HG03175 (cell line): ENCODE data around the gene BCAP31.
"Not testable (repeated sequence)": the region's sequence is repeated elsewhere in the genome, so short reads cannot be mapped to it uniquely, and the experiment has no call there.

ENCODE experiments used
- ATAC-seq: cut with Tn5 transposase; IDR thresholded peaks from one replicate; pipeline ENCODE4 v1.9.1; 2021; ENCODE audit warnings: mild to moderate bottlenecking, moderate library complexity; ENCODE audit not compliant: unreplicated experiment

The BCAP31 gene

DNA sequence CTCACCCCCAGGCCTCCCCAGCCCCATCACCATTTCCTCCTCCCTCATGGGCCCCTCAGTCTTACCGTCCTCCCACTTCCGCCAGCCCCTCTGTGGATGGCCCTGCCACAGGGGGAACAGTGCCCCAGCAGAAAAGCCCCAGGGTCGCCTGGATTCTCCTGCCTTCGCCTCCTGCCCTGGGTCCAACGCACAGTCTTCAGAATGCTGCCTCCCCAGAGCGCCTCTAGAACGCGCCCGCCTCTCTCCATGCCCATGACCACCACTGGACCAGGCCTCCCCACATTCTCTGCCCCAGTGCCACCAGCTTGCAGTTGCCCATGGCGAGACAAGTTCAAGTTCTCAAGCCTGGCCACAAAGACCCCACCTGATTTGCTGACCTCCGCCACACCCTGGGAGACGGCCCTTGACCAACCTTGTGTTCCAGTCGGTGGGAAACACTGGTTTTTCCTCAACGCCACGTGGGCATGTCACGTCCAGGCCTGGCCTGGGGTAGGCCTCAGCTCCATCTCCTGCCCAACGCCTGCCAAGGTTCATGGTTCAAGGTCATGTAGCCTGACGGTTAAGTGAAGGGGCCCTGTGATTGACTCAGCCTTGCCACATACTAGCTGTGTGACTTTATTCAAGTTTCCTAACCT lies 39.2 kb upstream of the BCAP31 start:
- ATAC-seq, result no peak

DNA sequence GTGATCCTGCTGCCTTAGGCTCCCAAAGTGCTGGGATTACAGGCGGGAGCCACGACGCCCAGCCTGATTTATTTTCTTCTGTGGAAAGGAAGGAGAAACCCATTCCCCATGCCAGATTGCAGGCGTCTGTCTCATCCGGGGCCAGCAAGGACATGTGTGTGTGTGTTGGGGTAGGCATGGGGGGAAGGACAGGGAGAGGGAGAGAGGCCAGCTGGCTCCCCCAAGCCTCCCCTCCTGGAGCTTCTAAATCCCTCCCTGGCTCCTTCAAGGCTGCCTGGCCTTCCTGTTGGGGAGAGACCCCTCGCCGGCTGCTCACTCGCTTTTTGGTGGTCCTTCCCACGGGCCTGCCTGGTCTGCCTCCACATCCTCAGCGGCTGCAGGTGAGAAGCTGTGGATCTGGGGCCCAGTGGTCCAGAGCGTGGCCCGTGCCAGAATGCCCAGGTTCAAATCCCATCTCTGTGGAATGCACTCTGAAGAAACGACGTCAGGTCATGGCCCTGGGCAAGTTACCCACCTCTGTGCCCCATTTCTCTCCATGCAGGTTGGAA lies 38.5 kb upstream of the BCAP31 start:
- ATAC-seq, result no peak

DNA sequence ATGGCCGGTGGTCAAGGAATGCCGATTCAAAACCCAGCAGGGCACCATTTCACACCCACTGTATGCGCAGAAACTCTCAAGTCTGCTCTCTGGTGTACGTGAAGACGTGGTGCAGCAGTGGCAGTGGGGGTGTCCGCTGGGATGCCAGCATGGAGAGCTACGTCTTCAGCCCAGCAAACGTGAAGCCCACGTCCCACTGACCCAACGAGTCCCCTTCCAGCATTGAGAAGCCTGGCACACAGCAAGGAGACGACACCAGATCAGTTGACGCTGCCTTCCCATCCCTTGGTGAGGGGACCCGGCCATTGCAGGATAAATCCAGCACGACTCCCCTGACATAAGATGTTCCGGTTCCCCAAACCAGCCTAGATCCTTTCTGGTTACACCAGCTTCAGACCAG lies 37.7 kb upstream of the BCAP31 start:
- no peak for ATAC-seq

DNA sequence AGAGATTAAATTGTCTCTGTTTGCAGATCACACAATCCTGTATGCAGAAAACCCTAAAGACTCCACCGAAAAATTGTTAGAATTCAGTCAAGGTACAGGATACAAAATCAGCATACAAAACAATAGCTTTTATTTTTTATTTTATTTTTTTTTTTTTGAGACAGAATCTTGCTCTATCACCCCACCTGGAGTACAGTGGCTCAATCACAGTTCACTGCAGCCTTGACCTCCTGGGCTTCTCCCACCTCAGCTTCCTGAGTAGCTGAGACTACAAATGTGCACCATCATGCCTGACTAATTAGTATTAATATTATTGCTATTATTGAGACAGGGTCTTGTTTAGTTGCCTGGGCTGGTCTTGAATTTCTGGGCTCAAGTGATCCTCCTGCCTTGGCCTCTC lies 30.9 kb upstream of the BCAP31 start:
- no peak for ATAC-seq

DNA sequence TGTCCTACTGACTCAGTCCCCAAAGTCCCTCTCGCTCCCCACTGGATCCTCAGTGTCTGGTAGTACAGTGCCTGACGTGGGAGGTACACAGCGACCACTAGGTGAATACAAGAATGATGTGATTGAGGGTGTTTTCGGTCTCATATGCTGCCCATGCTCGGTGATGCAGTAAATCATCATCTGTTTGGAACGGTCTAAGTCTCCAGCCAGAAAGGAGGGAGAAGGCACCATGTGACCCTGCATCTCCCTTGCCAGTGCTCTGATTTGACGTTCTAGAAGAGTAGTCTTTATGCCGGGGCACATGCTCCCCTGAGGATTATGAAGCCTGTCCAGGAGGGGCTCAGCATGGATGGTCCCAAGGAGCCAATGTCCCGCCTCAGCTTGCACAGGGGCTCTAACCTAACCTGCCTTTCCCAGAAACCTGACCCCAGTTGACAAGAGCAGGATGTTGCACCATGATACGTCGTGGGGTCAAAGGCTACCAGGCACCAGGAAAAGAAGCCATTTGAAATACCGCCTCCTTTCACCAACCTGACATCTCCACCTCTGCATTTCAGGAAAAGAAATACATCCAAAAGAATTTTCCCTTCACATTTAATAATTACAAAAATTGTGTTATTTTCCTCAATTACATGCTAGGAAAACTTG lies 26.1 kb upstream of the BCAP31 start:
- ATAC-seq, result no peak

DNA sequence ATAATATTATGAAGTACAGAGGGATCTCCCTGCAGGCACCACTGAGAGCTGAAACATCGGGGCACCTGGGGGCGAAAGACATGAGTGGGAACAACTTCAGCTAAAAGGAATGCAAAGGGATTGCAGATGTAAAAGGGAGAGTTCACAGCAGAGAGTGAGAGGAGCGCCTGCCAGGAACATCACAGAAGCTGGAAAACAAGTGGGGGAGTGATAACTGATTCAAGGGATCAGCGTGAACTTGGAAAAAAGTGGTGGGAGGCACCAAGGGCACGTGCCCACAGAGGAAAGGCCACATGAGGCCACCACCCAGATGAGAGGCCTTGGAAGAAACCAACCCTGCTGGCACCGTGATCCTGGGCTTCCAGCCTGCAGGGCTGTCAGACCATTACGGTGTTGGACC lies 24.8 kb upstream of the BCAP31 start:
- ATAC-seq, result not testable (repeated sequence)

DNA sequence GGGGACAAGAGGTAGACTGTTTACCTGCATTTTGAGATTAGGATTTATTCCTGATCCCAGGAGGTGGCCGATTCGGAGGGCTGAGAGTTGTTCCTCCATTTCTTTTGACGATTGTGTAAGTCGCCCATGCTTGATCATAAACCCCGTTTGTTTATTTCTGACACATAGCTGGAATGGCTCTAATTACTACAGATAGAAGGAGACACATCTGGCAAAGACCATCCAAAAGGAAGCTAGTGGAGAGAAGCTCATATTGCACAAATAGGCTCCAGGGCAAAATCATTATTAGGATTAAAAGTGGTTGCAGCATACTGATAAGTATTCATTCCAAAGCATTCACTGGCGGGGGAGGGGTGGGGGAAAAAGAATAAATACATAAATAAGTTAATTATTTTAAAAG lies 22.8 kb upstream of the BCAP31 start:
- not testable (repeated sequence) for ATAC-seq

DNA sequence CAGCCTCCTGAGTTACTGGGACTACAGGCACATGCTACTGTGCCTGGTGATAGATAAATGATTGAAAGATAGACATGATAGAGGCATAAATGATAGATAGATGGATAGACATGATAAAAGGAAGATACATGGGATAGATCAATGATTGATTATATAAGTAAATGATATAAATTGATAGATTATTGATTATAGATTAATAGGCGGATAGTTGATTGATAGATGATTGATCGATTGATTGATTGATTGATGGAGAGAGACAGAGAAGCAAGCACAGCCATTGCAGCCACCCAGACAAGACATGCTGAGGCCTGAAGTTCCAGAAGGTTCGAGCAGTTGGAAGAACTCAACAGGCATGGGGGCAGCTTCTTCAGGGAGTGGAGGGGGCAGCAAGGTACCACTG lies 22.2 kb upstream of the BCAP31 start:
- ATAC-seq, result no peak

DNA sequence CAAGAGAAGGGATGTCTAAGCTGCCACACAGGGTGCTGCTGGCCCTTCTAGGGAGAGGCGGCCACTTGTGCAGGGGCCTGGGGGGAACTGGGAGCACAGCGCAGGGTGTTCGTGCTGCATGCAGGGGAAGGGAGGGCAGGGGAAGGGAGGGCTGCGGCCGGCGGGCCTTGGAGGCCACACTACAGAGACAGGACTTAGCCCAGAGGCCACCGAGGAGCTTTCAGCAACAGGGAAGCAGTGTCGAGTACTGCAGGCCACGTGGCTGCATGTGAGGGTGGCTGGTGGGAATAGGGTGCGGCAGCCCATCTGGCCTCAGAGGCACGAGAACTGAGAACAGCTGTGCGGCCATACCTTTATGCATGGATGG lies 20.9 kb upstream of the BCAP31 start:
- ATAC-seq, result not testable (repeated sequence)

DNA sequence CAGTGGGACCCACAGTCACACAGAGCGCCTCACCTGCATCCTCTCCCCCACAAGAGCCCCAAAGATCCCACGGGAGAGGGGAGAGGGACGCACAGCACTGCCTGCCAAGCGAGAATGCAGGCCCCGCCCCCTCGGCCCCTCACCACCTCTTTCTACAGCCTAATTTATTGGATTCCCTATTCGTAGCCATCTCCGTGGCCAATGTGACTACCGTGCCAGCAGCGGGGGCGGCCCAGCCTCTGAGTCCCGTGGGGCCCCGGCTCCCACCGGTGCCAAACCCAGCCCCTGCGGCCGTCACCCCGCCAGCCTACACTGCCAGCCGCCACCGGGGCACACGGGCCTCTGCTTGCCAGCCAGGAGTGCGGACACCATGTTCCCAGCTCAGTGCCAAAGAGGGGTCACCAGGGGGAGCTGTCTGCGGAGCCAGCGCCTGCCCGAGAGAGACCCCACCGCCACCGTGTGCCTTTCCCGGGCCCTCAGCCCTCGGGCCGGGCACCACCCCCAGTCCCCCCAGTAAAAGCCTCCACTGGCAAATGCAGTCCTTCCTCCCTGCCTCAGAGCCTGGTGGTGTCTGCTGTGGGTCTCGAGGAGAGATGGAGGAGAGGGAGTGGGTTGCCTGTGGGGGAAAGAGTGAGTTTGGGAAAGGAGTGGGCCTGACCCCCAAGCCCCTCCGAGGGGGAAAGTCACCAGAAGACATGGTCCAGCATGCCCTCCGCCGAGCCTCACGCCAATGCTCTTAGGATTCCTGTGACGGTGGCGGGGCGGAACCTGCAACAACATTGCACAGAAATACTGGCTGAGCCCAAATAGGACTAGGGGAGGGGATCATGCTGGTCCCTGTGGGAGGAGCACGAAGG lies 20.3 kb upstream of the BCAP31 start:
- no peak for ATAC-seq

DNA sequence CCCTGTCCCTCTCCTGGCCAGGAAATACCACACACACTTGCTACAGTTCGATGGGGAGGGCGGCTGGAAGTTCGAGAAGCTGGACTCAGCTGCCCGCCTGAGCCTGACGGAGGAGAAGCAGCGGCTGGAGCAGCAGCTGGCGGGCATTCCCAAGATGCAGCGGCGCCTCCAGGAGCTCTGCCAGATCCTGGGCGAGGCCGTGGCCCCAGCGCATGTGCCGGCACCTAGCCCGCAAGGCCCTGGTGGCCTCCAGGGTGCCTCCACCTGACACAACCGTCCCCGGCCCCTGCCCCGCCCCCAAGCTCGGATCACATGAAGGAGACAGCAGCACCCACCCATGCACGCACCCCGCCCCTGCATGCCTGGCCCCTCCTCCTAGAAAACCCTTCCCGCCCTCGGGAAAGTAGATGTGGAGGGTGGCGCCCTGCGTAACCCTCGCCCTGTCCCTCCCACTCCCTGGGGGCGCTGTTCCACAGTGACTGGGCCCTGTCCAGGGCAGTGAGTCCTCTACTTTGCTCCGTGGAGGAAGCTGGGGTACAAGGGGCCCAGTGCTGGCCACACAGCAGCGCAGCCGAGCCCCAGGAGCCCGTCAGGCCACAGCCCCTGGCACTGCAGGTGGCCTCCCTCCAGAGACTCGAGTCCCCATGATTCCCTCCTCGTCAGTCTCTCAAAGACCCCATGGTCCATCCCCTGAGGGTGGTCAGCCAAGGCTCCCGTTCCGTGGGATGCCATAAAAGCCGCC lies 19.5 kb upstream of the BCAP31 start:
- ATAC-seq, result not testable (repeated sequence)

DNA sequence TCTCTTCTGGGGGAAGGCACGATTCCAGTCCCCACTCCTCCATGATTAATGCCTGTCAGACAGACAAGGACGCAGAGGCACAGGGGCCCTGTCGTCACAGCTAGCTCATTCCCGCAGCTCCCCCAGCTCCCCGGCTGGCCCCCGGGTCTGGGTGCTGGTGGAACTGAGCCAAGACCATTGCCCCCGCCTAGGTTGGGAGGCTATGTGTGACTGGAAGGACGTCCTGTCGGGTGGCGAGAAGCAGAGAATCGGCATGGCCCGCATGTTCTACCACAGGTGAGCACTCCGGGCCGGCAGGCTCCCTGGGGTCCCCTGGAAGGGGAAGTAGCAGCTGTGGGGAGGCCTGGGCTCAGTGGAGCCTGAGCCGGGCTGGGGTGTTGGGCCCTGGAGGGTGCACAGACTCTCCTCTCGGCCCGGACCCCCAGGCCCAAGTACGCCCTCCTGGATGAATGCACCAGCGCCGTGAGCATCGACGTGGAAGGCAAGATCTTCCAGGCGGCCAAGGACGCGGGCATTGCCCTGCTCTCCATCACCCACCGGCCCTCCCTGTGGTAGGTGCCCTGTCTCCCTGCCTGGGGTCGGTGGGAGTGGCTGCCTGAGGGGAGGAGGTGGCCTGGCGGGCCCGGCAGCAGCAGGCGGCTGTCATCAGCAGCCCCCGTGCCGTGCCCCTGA lies 18.7 kb upstream of the BCAP31 start:
- not testable (repeated sequence) for ATAC-seq

DNA sequence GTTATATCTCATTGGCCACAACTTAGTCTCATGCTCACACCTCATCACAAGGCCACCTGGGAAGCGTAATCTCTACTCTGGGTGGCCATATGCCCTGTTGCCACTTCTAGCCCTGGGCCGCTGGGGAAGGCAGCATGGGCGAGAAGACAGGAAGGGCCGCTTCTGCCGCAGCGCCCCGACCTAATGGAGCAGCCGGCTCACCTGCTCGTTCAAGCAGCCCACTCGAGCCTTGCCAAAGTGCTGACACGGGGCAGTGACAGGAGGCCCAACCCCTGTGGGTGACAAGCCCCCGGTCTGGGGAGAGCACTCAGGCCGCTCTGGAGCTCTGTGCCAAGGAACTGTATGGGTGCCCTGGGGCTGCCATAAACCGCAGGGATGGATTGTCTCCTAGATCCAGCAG lies 17.9 kb upstream of the BCAP31 start:
- not testable (repeated sequence) for ATAC-seq

DNA sequence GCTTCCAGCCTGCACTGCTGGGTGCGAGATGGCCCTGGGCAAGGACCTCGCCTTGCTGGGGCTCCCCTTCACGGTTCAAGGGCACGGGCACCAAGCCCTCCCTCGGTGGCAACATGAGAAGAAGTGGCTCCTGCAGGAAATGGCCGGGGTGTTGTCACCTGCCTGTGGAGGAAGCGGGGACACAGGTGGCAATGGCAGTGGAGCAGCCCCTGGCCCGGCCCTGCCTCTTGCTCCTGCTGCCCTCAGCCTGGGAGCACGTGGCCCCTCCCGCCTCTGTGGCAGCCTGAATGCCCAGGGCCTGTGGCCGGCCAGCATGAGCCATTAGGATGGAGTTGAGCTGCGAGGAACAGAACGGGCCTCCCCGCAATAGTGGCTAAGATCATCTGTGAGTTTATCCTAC lies 17.3 kb upstream of the BCAP31 start:
- ATAC-seq, result no peak

DNA sequence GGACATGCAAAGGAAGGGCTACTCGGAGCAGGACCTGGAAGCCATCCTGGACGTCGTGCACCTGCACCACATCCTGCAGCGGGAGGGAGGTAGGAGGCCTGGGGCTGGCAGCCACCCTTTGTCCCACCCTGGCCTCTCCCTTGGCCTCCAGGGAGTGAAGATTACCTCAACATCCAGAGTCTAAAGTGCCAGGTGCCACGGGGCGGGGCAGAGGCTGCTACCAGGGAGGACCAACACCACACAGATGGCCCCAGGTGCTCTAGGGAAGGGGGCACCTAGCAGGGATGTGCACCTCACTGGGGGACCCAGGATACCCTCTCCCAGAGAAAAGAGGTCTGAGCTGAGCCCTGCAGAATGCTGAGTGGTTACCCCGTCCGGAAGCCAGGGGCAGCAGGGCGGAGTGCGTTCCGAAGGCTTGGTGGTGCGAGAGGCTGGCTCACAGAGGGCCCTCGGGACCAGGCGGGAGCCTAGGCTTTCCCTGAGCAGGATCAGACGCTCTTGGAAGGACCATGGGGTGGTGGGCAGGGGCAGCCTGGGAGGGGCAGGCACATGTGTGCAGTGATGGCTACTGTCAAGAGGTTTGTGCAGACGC lies 16.5 kb upstream of the BCAP31 start:
- ATAC-seq, result no peak

DNA sequence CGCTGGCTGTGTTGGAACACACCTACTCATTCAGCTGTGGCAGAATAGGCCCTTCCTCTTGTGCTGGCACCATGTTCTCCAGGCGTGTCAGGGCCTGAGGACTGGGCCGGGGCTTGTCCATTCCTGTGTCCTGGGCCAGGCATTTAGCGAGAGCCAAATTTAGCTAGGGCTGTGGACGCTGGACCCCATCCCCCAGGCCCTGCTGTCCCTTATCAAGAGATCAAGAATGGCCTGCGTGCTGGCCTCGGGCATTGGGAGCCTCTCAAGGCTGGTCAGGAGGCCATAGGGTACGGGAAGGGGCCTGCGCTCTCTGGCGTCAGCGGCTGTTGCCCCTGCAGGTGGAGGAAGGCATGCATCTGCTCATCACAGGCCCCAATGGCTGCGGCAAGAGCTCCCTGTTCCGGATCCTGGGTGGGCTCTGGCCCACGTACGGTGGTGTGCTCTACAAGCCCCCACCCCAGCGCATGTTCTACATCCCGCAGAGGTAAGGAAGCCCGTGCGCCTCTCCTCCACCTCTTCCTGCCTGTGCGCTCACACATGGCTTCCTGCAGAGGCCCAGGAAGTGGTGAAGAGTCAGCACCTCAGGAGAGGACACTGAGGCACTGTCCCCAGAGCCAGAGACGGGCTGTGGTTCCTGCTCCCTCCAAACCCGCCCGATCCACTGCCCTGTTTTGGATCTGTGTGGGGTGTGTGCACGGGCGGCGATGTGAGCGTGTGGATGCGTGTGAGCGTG lies 15.7 kb upstream of the BCAP31 start:
- no peak for ATAC-seq

DNA sequence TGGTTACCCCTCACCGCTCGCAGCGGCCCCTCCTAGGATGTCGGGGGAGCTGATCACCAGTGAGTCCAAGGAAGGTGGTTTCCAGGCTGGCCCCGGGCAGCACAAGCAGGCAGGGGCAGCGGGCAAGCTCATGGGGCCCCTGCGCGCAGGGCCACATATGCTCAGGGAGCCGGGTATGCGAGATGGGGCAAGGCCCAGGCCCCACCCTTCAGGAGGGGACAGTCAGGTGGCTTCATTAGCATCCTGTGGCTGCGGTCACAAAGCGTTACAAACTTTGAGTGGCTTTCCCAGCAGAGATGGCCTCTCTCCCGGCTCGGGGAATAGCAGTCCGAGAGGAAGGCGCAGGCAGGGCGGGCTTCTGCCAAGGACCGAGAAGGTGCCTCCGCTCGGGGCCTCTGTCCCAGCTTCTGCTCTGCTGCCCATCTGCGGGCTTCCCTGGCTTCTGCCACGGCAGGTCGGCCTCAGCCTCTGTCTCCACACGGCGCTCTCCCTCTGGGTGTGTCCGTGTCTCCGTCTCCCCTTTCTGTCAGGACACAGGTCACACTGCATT lies 13.9 kb upstream of the BCAP31 start:
- ATAC-seq, result no peak

DNA sequence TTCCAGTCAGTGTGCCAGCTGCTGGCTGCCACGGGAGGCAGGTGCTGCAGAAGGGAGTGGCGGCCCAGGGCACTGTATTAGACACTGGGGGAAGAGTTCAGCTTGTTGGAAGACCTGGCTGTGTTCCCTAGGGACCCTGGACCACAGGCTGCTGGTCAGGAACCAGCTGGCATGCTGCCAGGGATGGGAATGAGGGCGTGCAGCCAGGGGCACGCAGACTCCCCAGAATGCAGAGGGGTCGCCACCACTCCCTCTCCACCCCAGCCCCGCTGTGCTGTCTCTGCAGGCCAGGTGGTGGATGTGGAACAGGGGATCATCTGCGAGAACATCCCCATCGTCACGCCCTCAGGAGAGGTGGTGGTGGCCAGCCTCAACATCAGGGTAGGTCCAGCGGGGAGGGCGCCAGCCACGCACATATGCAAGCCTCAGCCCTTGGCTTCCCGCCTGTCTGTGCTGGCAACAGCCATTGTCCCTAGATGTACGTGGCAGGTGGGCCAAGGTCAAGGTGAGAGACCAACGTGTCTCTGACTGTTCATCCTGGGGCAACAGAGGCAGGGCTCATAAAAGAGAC lies 12.8 kb upstream of the BCAP31 start:
- no peak for ATAC-seq
